Ovary (tissue), 3 donors: ENCODE measurements around the gene GCN1.

Experiments used
- CTCF ChIP-seq, 3 donors: fragments of 450-650 bp in 2 of 3; fragments of 200-600 bp in 1 of 3; IDR thresholded peaks; one replicate each; pipeline versions ENCODE4 v1.5.1 to v1.8.0; 2016 to 2022; ENCODE audit warnings: antibody characterized with exemption in 3 of 3, mild to moderate bottlenecking in 1 of 3
- EP300 ChIP-seq: sonication (generic); formaldehyde crosslinking; IDR thresholded peaks from one replicate; pipeline ENCODE4 v1.6.1; 2017; ENCODE audit warnings: antibody characterized with exemption
- POLR2A ChIP-seq: fragments of 450-650 bp; IDR thresholded peaks from one replicate; pipeline ENCODE4 v1.6.1; 2017; ENCODE audit warnings: antibody characterized with exemption, mild to moderate bottlenecking, moderate library complexity
- donor health status: DM: no; HTN: no; CAD: no.

- TF ChIP-seq POLR2A (no peak), CTCF (IDR thresholded peaks at IDR 0.05) (no peak), EP300 (no peak)
Measured at GRCh38 chr12:120175537-120175936, 19.0 kb downstream of the GCN1 start.
